22Rv1 (cell line): ENCODE results near the gene CYP27A1.

Experiments used
- CTCF ChIP-seq: fragments of 450-650 bp; IDR thresholded peaks from 2 replicates; pipeline ENCODE4 v1.5.1; 2017; ENCODE audit warnings: mild to moderate bottlenecking
- ZFX ChIP-seq: fragments of 450-650 bp; IDR thresholded peaks from 2 replicates; pipeline ENCODE4 v1.6.1; 2017; ENCODE audit warnings: antibody characterized with exemption, borderline replicate concordance

- no peak for TF ChIP-seq CTCF
- no peak for TF ChIP-seq ZFX
Observed at GRCh38 chr2:218754781-218755180, 27.2 kb upstream of the CYP27A1 start.
